B cell (primary cell): ENCODE results near the gene PARS2. TPM values are rescaled to one million over a fixed set of nuclear protein-coding genes. Genes with fewer than 3 reads are reported as not detected.

ENCODE experiments used
- ATAC-seq: fragments of 200-7000 bp; cut with Tn5 transposase; one replicate; pipeline ENCODE4 v1.10.0; 2021; ENCODE audit warnings: low read depth, mild to moderate bottlenecking, moderate number of reproducible peaks, moderate library complexity
- CTCF ChIA-PET: fragments of 350-600 bp; sonication (Branson Sonifier 250); formaldehyde crosslinking; loops from one replicate; lab custom pipeline; 2021; ENCODE audit warnings: antibody characterized with exemption, inconsistent platforms; lab: Charles Lee
- POLR2A ChIA-PET: fragments of 350-600 bp; sonication (Branson Sonifier 250); formaldehyde crosslinking; loops from one replicate; lab custom pipeline; 2021; ENCODE audit warnings: antibody characterized with exemption; lab: Charles Lee
- DNase-seq: peaks from one replicate; pipeline ENCODE4 v3.0.0; 2013
- H2AFZ ChIP-seq: 2 replicates; pipeline ENCODE4 v1.6.1; 2012; ENCODE audit warnings: mild to moderate bottlenecking, low read depth, low read length; ENCODE audit not compliant: insufficient read depth, poor library complexity, severe bottlenecking
- H3K27ac ChIP-seq, 2 donors: 1 replicate in 1 of 2; 2 replicates in 1 of 2; pipeline ENCODE4 v1.5.1; 2012 to 2013; ENCODE audit warnings: low read length in 2 of 2, mild to moderate bottlenecking in 2 of 2, moderate library complexity in 1 of 2
- H3K27me3 ChIP-seq, 4 experiments: fragments of 200-600 bp in 1 of 4; sonication (generic) in 1 of 4; replicated peaks in 1 of 4; 1 replicate in 2 of 4; 2 replicates in 2 of 4; pipeline versions ENCODE4 v1.6.1 to v1.7.0; 2013 to 2016; ENCODE audit warnings: low read length in 3 of 4, mild to moderate bottlenecking in 2 of 4, mixed read lengths in 1 of 4, moderate library complexity in 1 of 4; ENCODE audit not compliant: insufficient read depth in 4 of 4, control insufficient read depth in 3 of 4; ENCODE audit errors: control extremely low read depth in 1 of 4
- H3K36me3 ChIP-seq, 2 experiments: replicated peaks in 1 of 2; 1 replicate in 1 of 2; 2 replicates in 1 of 2; pipeline versions ENCODE4 v1.6.1 to v1.7.1; 2013; ENCODE audit warnings: low read length in 1 of 2; ENCODE audit not compliant: insufficient read depth in 2 of 2, control insufficient read depth in 1 of 2; ENCODE audit errors: control extremely low read depth in 1 of 2, extremely low read depth in 1 of 2
- H3K4me1 ChIP-seq, 2 donors: fragments of 200-600 bp in 1 of 2; sonication (generic) in 1 of 2; 1 replicate in 1 of 2; 2 replicates in 1 of 2; pipeline versions ENCODE4 v1.5.1 to v1.6.1; 2013 to 2017; ENCODE audit warnings: low read length in 2 of 2; ENCODE audit not compliant: control insufficient read depth in 2 of 2, insufficient read depth in 2 of 2
- H3K4me2 ChIP-seq: replicated peaks from 2 replicates; pipeline ENCODE3; 2012; ENCODE audit warnings: mild to moderate bottlenecking, low read depth, low read length; ENCODE audit not compliant: poor library complexity, severe bottlenecking
- H3K4me3 ChIP-seq, 5 experiments: fragments of 200-600 bp in 1 of 5; sonication (generic) in 1 of 5; 1 replicate in 3 of 5; 2 replicates in 2 of 5; pipeline versions ENCODE4 v1.5.1 to v1.7.0; 2011 to 2016; ENCODE audit warnings: low read length in 4 of 5, mild to moderate bottlenecking in 4 of 5, low read depth in 2 of 5, control low read depth in 1 of 5, moderate library complexity in 1 of 5; ENCODE audit not compliant: insufficient read depth in 1 of 5; ENCODE audit errors: control extremely low read depth in 1 of 5, extremely low read depth in 1 of 5
- H3K79me2 ChIP-seq: fragments of 200-600 bp; sonication (generic); one replicate; pipeline ENCODE4 v1.6.0; 2016; ENCODE audit warnings: low read length; ENCODE audit not compliant: control insufficient read depth, insufficient read depth
- H3K9ac ChIP-seq: fragments of 200-600 bp; sonication (generic); 2 replicates; pipeline ENCODE4 v1.6.1; 2017; ENCODE audit warnings: mild to moderate bottlenecking, low read length, moderate library complexity
- H3K9me3 ChIP-seq, 3 donors: one replicate each; pipeline versions ENCODE4 v1.6.1 to v1.7.1; 2013; ENCODE audit warnings: low read length in 2 of 3; ENCODE audit not compliant: control insufficient read depth in 2 of 3, insufficient read depth in 1 of 3; ENCODE audit errors: control extremely low read depth in 1 of 3
- H4K20me1 ChIP-seq: 2 replicates; pipeline ENCODE4 v1.6.0; 2012; ENCODE audit warnings: mild to moderate bottlenecking, low read length; ENCODE audit not compliant: insufficient read depth, control insufficient read depth, poor library complexity, severe bottlenecking
- H3K27ac Mint-ChIP-seq: one replicate; pipeline ENCODE4 v1.8.0; 2021; ENCODE audit warnings: mixed read lengths
- H3K27me3 Mint-ChIP-seq: one replicate; pipeline ENCODE4 v1.8.0; 2021; ENCODE audit warnings: mixed read lengths
- H3K4me1 Mint-ChIP-seq: one replicate; pipeline ENCODE4 v1.8.0; 2021; ENCODE audit warnings: mixed read lengths
- H3K4me3 Mint-ChIP-seq: one replicate; pipeline ENCODE4 v1.8.0; 2021; ENCODE audit warnings: mixed read lengths
- H3K9me3 Mint-ChIP-seq: one replicate; pipeline ENCODE4 v1.8.0; 2022; ENCODE audit warnings: mixed read lengths; ENCODE audit not compliant: insufficient read depth
- CTCF ChIP-seq: fragments of 200-600 bp; IDR thresholded peaks from one replicate; pipeline ENCODE4 v1.8.0; 2022; ENCODE audit warnings: antibody characterized with exemption, mild to moderate bottlenecking
- EZH2 ChIP-seq: IDR thresholded peaks from 2 replicates; pipeline ENCODE4 v1.6.1; 2012; ENCODE audit warnings: borderline replicate concordance, low read depth, mild to moderate bottlenecking, moderate library complexity, low read length; ENCODE audit not compliant: insufficient read depth, poor library complexity, severe bottlenecking
- WGBS: methylation state at CpG from one replicate; pipeline ENCODE4 v1.1.5; 2013; ENCODE audit warnings: missing lambda C conversion rate; ENCODE audit not compliant: insufficient coverage; 5-methylcytosine and 5-hydroxymethylcytosine counted together
- intact Hi-C: fragments of 100-400 bp; cut with micrococcal nuclease; formaldehyde crosslinking; loops from one replicate; pipeline ENCODE4 v1.10.0; 2022
- polyA plus RNA-seq: library from polyadenylated mRNA; depleted of rRNA; stranded (reverse); fragments of >200 nt; gene quantifications from 2 replicates; pipeline ENCODE4 v1.2.3, GENCODE V29; 2012
- total RNA-seq, 2 donors: library from RNA; stranded (reverse); fragments of 120-200 nt in 1 of 2; gene quantifications; 1 replicate in 1 of 2; 2 replicates in 1 of 2; pipeline versions ENCODE4 v1.2.3 to v1.2.4, GENCODE V29; 2013 to 2022

The PARS2 gene
- total and polyA plus RNA-seq, 2 donors (not counting 1 experiment from before 2014, with no cell fraction given), result 1.00 to 4.9 TPM

GRCh38 chr1:54800041-54800898 lies 35.9 kb upstream of the PARS2 start:
- peak overlapping the region; percentile 44 for H3K27ac Mint-ChIP-seq
- Histone ChIP-seq H3K9ac (peak overlapping the region; percentile 84), H2AFZ (peak overlapping the region; percentile 92), H3K79me2 (peaks cover 7% of the 10 kb centered on the region), H3K4me2 (peak overlapping the region; percentile 94), H4K20me1 (peaks cover 9% of the 10 kb centered on the region), H3K36me3 (peaks cover 0 to 3% of the 10 kb centered on the region in 2 experiments), H3K9me3 (no peaks in the 10 kb centered on the region), H3K4me1 (peaks cover 25 to 31% of the 10 kb centered on the region in 2 donors), H3K27ac (peak overlapping the region in 1 of 2 donors; percentile 55), H3K4me3 (peak overlapping the region in 4 of 5 experiments; percentile 65 to 82 (median 78)), H3K27me3 (no peaks in the 10 kb centered on the region)
- DNase-seq, result peak; percentile 19
- no peak for TF ChIP-seq CTCF
- no peak for TF ChIP-seq EZH2
- intact Hi-C loops, result loop anchor here (2.0 to 5.0 kb wide), 2 partner anchors 83 to 853 kb away; partner anchors contain the start of genes IFT25 and LRRC42
- ATAC-seq, result no peak
- no peaks in the 10 kb centered on the region for H3K27me3 Mint-ChIP-seq
- H3K4me3 Mint-ChIP-seq, result peak overlapping the region; percentile 99
- no peaks in the 10 kb centered on the region for H3K9me3 Mint-ChIP-seq
- ChIA-PET POLR2A (interaction anchor here (1.0 to 1.8 kb wide), 2 partner anchors 36 to 85 kb away, joined by 3 to 9 read pairs; partner anchors contain the start of gene PARS2), CTCF (interaction anchor here (1.0 to 2.3 kb wide), 22 partner anchors 8 to 751 kb away, joined by 3 to 20 read pairs (median 6); partner anchors contain the start of genes PARS2, TCEANC2, TMEM59 and TTC4)
- peaks cover 32% of the 10 kb centered on the region for H3K4me1 Mint-ChIP-seq
- 56% methylated on average over 39 of the region's 39 CpGs for WGBS
